ENCODE measurements around the gene MXRA8.

The MXRA8 gene

GRCh38 chr1:1305300-1306069 is 52.9 kb downstream of the MXRA8 start:
- DNase-seq: peak; percentile 73

GRCh38 chr1:1304331-1305299 is 53.7 kb downstream of the MXRA8 start:
- DNase-seq: peak; percentile 66
- in situ Hi-C loops (cut with HindIII; ENCODE audit: low pct_ligation_motif_present, low pct_unique_long_range_greater_than_20kb, low sequenced_read_pairs): no loop called here

More at GRCh38 chr1:1305300-1306069, 52.9 kb downstream of the MXRA8 start:
- in situ Hi-C loops (cut with HindIII; ENCODE audit: low pct_ligation_motif_present, low pct_unique_long_range_greater_than_20kb, low sequenced_read_pairs): no loop called here

GRCh38 chr1:1303736-1304135 is 54.6 kb downstream of the MXRA8 start:
- no peak for DNase-seq
- in situ Hi-C loops (cut with HindIII; ENCODE audit: low pct_ligation_motif_present, low pct_unique_long_range_greater_than_20kb, low sequenced_read_pairs): no loop called here

GRCh38 chr1:1302951-1303509 is 55.3 kb downstream of the MXRA8 start:
- no peak for DNase-seq
- in situ Hi-C loops (cut with HindIII; ENCODE audit: low pct_ligation_motif_present, low pct_unique_long_range_greater_than_20kb, low sequenced_read_pairs): no loop called here
